Left renal pelvis (tissue), 4 donors: ENCODE data around the gene DNAAF8. TPM values are rescaled to one million over a fixed set of nuclear protein-coding genes. Genes with fewer than 3 reads are reported as not detected.
"Not testable (repeated sequence)": the region's sequence is repeated elsewhere in the genome, so short reads cannot be mapped to it uniquely, and the experiment has no call there.

Experiments used
- DNase-seq, 4 donors: peaks; one replicate each; pipeline ENCODE4 v3.0.0-alpha.2; 2013; ENCODE audit warnings: low read depth in 4 of 4, low spot score in 3 of 4
- polyA plus RNA-seq, 4 donors: library from polyadenylated mRNA; unstranded; fragments of 120-200 nt; gene quantifications; one replicate each; pipeline ENCODE4 v1.2.1, GENCODE V29; 2013; ENCODE audit not compliant: insufficient read length in 4 of 4

The DNAAF8 gene
- polyA plus RNA-seq, 4 donors: 0.86 to 2.3 (median 2.0) TPM

DNA sequence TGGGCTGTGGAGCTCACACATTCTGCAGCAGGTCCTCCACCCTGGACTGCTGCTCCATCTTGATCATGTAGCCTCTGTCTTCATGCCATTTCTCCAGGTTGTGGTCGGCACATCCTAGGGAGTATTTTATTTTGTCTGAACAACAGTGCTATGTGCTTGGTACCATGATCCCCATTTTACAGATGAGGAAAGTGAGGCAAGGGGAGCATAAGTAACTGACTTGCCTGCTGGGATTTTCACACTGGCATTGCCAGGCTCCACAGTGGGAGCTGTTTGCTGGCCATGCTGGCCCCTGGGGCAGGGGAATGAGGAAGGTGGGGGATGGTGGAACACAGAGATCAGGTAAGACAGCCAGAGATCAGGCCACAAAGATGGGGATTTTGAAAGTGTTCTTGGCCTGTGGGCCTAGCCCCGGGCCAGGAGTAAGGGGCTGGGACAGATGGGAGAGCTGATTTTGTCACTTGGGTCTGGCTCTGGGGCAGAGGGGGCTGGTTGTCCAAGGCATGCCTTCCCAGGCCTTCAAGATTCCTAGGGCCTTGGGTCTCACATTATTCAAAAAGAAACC is 41.9 kb downstream of the DNAAF8 start:
- no peak for DNase-seq

DNA sequence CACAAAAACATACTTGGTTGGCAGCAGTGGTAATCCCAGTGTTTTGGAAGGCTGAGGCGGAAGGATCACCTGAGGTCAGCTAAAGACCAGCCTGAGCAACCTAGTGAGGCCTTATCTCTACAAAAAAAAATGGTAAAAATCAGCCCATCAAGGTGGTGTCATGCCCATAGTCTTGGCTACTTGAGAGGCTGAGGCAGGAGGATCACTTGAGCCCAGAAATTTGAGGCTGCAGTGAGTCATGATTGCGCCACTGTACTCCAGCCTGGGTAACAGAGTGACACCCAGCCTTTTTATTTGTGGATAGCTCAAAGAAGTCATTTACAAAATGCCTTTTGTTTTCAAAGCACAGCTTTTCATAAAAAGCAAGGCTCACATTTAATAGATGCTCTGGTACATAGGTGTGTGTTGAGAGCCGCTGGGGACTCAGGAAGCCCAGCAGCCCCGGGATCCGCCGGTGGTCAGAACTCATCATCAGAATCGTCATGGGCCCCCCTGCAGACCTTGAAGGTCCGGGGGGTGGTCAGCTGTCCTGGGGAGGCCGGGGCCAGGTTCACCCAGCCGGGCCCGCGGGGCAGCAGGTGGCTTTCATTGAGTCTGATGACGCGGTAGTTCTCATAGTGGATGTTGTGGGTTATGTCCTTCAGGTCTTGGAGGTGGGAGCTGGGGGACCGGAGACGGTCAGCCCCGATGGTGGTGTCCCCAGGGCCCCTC is 43.2 kb downstream of the DNAAF8 start:
- DNase-seq: no peak

DNA sequence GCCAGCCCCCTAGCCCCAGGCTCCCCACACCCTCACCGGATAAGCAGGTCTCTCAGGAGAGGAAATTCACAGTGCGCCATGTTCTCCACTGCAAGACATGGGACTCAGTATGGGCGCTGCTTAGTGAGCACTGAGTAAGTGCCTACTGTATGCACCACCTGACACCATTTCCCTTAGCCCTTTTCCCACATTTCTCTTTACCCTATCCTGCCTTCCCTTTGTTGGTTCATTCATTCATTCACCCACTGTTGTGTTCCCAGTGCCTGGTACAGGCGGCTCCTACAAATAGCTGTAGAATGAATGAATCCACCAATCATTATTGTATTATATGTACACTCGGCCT is 43.7 kb downstream of the DNAAF8 start:
- no peak for DNase-seq

DNA sequence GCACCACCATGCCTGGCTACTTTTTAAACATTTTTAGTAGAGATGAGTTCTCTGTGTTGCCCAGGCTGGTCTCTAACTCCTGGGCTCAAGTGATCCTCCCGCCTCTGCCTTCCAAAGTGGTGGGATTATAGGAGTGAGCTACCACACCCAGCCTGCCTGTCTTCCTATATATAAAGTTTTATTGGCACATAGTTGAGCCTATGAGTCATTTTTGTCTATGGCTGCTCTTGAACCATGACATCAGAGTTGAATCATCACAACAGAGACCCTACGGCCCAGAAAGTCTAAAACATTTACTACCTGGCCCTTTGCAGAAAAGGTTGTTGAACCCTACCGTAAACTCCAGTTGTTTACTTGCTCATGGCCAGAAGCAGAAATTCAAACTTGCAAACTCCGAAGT is 45.9 kb downstream of the DNAAF8 start:
- no peak for DNase-seq

GRCh38 chr16:4783251-4783950 is 49.1 kb downstream of the DNAAF8 start:
- DNase-seq: no peak

GRCh38 chr16:4783951-4784336 is 49.6 kb downstream of the DNAAF8 start:
- DNase-seq: no peak

DNA sequence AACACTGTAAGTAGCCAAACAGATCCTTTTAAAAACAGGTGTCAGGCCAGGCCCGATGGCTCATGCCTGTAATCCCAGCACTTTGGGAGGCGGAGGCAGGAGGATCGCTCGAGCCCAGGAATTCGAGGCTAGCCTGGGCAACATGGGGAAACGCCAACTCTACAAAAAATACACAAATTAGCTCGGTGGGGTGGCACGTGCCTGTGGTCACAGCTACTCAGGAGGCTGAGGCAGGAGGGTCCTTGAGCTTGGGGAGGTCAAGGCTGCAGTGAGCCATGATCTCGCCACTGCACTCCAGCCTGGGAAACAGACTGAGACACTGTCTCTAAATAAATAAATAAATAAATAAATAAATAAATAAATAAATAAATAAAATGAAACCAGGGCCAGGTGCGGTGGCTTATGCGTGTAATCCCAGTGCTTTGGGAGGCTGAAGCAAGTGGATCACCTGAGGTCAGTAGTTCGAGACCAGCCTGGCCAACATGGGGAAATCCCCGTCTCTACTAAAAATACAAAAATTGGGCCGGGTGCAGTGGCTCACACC is 50.2 kb downstream of the DNAAF8 start:
- DNase-seq: not testable (repeated sequence)

DNA sequence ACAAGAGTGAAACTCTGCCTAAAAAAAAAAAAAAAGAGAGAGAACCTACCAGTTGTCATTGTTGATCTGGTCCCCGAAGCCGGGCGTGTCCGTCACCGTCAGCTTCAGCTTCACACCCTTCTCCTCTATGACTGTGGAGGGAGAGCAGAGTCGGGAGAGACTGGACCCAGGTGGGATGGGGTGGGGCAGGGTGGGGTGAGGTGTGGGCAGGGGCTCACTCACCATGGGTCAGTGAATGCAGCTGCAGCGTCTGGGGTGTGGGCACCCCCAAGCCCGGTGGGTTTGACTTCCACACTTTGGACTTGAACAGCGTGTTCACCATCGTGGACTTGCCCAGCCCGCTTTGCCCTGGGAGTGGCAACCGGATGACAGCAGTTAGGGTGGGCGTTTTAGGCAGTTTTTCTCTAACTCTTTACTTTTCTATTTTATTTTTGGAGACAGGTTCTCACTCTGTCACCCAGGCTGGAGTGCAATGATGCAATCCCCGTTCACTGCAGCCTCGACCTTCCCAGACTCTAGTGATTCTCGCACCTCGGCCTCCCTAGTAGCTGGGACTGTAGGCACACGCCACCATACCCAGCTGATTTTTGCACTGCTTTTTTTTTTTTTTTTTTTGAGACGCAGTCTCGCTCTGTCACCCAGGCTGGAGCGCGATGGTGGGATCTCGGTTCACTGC is 51.6 kb downstream of the DNAAF8 start:
- DNase-seq: no peak

DNA sequence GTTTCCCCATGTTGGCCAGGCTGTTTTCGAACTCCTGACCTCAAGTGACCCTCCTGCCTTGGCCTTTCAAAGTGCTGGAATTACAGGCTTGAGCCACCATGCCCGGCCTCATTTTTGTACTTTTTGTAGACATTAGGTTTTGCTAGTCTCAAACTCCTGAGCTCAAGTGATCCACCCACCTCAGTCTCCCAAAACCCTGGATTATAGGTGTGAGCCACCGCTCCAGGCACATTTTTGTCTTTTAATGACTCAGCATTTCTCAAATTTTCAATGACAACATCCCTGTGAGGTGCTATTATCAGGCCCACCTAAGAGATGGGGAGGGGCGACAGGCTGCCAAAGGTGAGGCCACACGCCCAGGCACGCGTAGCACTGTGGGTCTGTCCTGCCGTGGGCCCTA is 52.7 kb downstream of the DNAAF8 start:
- DNase-seq: no peak

- DNase-seq: no peak
Observed at GRCh38 chr16:4787627-4788482, 53.5 kb downstream of the DNAAF8 start, which contains the start of gene SEPTIN12. Gene SEPTIN12 (minus strand): TSS chr16:4788345. CDS start chr16:4787645, 700 bp downstream.

GRCh38 chr16:4788489-4788889 is 54.2 kb downstream of the DNAAF8 start:
- DNase-seq: no peak

- DNase-seq: no peak
Observed at GRCh38 chr16:4788910-4789309, 54.6 kb downstream of the DNAAF8 start.

GRCh38 chr16:4790261-4790660 is 55.9 kb downstream of the DNAAF8 start:
- no peak for DNase-seq

- DNase-seq: no peak
Observed at GRCh38 chr16:4790871-4791270, 56.5 kb downstream of the DNAAF8 start.

GRCh38 chr16:4792951-4793513 is 58.7 kb downstream of the DNAAF8 start:
- no peak for DNase-seq

DNA sequence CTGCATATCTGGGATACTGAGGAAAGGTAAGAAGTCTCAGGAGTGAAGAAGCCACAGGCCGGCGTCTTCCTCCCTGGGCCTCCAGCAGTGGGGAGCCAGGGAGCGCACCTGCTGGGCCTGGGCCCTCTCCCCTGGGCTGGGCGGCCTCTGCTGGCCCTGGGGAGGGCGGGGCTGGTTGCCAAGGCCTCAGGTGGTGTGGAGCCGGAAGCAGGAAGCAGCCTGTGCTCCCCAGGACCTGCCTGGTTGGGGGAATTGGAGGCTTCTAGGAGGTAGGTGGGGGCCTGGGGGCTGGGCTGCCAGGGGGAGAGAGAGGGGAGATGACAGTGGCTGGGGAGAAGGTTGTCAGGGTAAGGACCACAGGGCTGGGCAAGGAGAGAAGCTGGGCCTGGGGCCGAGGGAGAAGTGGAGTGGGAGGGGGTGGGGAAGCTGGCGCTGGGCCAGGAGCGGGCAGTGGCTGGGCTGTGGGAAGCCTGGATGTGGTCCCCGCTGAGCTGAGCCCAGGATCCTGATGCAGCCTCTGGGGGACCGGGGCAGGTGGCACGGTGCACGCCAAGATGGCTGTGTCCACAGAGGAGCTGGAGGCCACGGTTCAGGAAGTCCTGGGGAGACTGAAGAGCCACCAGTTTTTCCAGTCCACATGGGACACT is 61.0 kb downstream of the DNAAF8 start, which contains the start of gene SMIM22:
Gene SMIM22, plus strand, starts transcription at position 189 of the 647 bp plus-strand sequence. Its CDS starts 366 bp downstream, at position 555.
- no peak for DNase-seq

- no peak for DNase-seq
Observed at GRCh38 chr16:4795828-4796572, 61.7 kb downstream of the DNAAF8 start.

DNA sequence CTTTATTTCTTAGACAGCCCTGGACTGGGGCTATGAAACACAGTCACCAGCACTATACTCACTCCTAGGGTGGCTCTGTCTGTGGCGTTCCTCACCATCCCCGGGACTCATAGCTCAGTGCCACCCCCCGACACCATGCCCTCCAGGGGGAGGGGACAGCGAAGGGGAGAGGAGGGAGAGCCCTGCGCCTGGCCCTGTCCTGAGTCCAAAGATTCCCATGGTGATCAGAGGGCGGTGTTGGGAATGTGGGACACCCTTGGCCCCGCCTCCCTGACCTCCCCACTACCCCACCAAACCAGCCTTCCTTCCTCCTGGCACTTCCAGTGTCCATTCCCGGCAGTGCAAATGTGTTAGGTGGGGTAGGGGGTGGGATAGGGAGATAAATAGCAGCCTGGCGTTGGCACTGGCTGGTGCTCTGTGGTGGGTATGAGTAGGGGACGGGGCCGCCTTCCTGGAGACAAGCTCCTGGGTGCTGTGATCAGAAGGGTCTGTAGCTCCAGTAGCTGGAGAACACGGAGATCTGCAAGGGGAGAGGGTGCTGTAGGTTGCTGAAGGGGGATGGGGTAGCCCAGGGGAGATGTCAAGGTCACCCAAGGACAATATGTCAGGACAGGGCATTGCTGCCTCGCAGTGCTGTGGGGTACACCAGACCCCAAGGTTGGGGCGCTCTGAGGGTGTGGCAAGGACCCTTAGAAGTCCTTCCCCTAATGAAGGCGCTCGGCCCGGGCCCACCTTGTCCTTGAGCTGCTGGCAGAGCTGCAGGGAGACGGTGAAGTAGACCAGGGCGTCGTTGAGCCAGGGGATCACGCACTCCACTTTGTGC is 62.9 kb downstream of the DNAAF8 start:
- no peak for DNase-seq
